Measurements from ENCODE around the gene EGFL6.

DNA sequence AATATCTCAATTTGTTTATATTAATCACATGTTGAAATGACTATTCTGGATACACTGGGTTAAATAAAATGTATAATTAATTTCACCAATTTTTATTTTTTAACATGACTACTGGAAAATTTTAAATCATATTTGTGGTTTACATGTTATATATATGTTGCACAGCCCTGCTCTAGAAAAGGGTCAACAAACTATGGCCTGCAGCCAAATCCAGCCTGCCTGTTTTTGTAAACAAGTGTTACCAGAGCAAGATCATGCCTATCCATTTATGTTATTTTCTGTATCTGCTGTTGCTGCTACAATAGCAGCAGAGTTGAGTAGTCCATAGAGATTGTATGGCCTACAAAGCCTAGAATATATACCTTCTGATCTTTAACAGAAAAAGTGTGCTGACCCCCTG is 84.7 kb downstream of the EGFL6 start:
- no peak for TF ChIP-seq CTCF (IDR thresholded peaks at IDR 0.05; ENCODE audit: low read length)
- no peak for TF ChIP-seq EZH2phosphoT487 (IDR thresholded peaks at IDR 0.05; ENCODE audit: low read length)
- no peak for TF ChIP-seq EZH2 (optimal IDR thresholded peaks at IDR 0.05; ENCODE audit: low read depth, low read length)

All from MM.1S (cell line).